ENCODE data around the gene WDR55.
A peak's percentile ranks its signal among the peaks of the same experiment; 100 is the strongest.

The WDR55 gene

GRCh38 chr5:140631831-140632365 lies 32.8 kb upstream of the WDR55 start:
- Histone ChIP-seq H3K4me3 (peak overlapping the region; percentile 74), H3K27ac (peak overlapping the region; percentile 60 to 81)
- TF ChIP-seq CTCF (IDR thresholded peaks at IDR 0.05) = no peak
- no peak for DNase-seq (ENCODE audit: low spot score)

GRCh38 chr5:140632366-140633020 lies 32.2 kb upstream of the WDR55 start:
- TF ChIP-seq CTCF (IDR thresholded peaks at IDR 0.05) = no peak
- peak; percentile 82 for DNase-seq (ENCODE audit: low spot score)
- peak overlapping the region; percentile 74 for H3K4me3 ChIP-seq
- peak overlapping the region; percentile 60 to 81 for H3K27ac ChIP-seq

- no peak for TF ChIP-seq CTCF (IDR thresholded peaks at IDR 0.05)
- Histone ChIP-seq H3K4me3 (peak within 1 kb of the TSS; percentile 74), H3K27ac (peak within 1 kb of the TSS; percentile 60 to 81)
- DNase-seq (ENCODE audit: low spot score) = peak; percentile 80
These were observed 31.7 kb upstream of the WDR55 start, which contains the start of gene CD14 for GRCh38 chr5:140633021-140633471. Gene CD14 (minus strand): TSS chr5:140633175. CDS start chr5:140633071, 104 bp downstream.

- peak overlapping the region; percentile 74 for H3K4me3 ChIP-seq
- H3K27ac ChIP-seq = peak overlapping the region; percentile 60 to 81
- DNase-seq (ENCODE audit: low spot score) = no peak
- no peak for TF ChIP-seq CTCF (IDR thresholded peaks at IDR 0.05)
These were observed 31.2 kb upstream of the WDR55 start for GRCh38 chr5:140633501-140633900.

- H3K27ac ChIP-seq = no peak overlapping the region
- no peak for DNase-seq (ENCODE audit: low spot score)
- no peak for TF ChIP-seq CTCF (IDR thresholded peaks at IDR 0.05)
- no peak overlapping the region for H3K4me3 ChIP-seq
These were observed 30.6 kb upstream of the WDR55 start for GRCh38 chr5:140634103-140634502.

GRCh38 chr5:140635291-140636257 lies 29.1 kb upstream of the WDR55 start:
- DNase-seq (ENCODE audit: low spot score) = no peak
- no peak for TF ChIP-seq CTCF (IDR thresholded peaks at IDR 0.05)
- Histone ChIP-seq H3K27ac (no peak overlapping the region), H3K4me3 (no peak overlapping the region)

Measured in coronary artery (tissue), 2 donors.